Parathyroid adenoma (tissue), 2 donors: ENCODE results near the gene STRIP2.

Experiments used
- H2AFZ ChIP-seq: fragments of 300-600 bp; sonication (generic); one replicate; pipeline ENCODE4 v1.7.0; 2017; ENCODE audit warnings: antibody characterized with exemption, mild to moderate bottlenecking
- H3K27ac ChIP-seq: fragments of 300-600 bp; sonication (generic); one replicate; pipeline ENCODE4 v1.7.0; 2017
- H3K27me3 ChIP-seq: fragments of 300-600 bp; sonication (generic); one replicate; pipeline ENCODE4 v1.7.0; 2017; ENCODE audit warnings: low read length; ENCODE audit not compliant: control insufficient read depth, insufficient read depth
- H3K36me3 ChIP-seq: fragments of 300-600 bp; sonication (generic); one replicate; pipeline ENCODE4 v1.7.0; 2017; ENCODE audit warnings: low read length; ENCODE audit not compliant: control insufficient read depth, insufficient read depth
- H3K4me1 ChIP-seq: fragments of 300-600 bp; sonication (generic); one replicate; pipeline ENCODE4 v1.7.0; 2017; ENCODE audit warnings: control low read depth
- H3K4me2 ChIP-seq: fragments of 300-600 bp; sonication (generic); one replicate; pipeline ENCODE4 v1.7.0; 2017; ENCODE audit warnings: low read length
- H3K4me3 ChIP-seq: fragments of 300-600 bp; sonication (generic); one replicate; pipeline ENCODE4 v1.7.0; 2017; ENCODE audit warnings: low read depth, low read length
- H3K79me2 ChIP-seq: fragments of 300-600 bp; sonication (generic); one replicate; pipeline ENCODE4 v1.7.0; 2017; ENCODE audit warnings: control low read depth
- H3K9ac ChIP-seq: fragments of 300-600 bp; sonication (generic); one replicate; pipeline ENCODE4 v1.7.0; 2017; ENCODE audit warnings: mild to moderate bottlenecking
- H3K9me3 ChIP-seq: fragments of 300-600 bp; sonication (generic); one replicate; pipeline ENCODE4 v1.7.0; 2017; ENCODE audit warnings: low read length; ENCODE audit not compliant: control insufficient read depth
- TF ChIP-seq, protein P1 (sequence below): fragments of 300-600 bp; sonication (generic); IDR thresholded peaks from one replicate; pipeline ENCODE4 v1.7.0; 2017; ENCODE audit warnings: antibody characterized with exemption, mild to moderate bottlenecking
- donor health status: primary hyperparathyroidism.

Gene STRIP2

DNA sequence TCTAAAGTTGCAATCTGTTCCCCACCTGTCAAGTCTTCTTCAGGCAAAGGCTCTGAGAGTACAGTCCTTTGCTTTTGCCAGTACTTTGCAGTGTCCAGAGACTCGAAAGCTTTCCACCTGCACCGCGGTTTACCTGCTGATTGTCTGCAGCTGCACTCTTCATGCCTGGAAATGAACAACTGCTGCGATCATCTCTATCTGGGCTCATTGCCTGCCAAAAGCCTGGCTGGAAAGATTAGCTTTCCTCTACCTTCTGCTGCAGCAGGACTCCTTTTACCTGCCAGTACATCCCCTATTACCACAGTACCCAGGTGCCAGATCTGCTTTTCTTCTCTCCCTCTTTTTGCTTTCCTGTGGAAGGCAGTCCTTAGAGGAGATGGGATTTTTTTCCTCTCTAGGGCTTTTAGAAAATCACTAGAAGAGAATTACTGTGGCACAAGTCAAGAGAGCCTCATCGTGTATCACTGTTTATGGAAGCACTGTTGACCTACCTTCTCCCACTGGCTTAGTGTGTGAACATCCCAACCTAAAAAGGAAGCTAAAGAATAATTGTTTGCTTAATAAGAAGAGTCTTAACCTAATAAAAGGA lies 2.2 kb downstream of the STRIP2 start:
- H3K27ac ChIP-seq: no peak overlapping the region
- TF ChIP-seq, protein P1, sequence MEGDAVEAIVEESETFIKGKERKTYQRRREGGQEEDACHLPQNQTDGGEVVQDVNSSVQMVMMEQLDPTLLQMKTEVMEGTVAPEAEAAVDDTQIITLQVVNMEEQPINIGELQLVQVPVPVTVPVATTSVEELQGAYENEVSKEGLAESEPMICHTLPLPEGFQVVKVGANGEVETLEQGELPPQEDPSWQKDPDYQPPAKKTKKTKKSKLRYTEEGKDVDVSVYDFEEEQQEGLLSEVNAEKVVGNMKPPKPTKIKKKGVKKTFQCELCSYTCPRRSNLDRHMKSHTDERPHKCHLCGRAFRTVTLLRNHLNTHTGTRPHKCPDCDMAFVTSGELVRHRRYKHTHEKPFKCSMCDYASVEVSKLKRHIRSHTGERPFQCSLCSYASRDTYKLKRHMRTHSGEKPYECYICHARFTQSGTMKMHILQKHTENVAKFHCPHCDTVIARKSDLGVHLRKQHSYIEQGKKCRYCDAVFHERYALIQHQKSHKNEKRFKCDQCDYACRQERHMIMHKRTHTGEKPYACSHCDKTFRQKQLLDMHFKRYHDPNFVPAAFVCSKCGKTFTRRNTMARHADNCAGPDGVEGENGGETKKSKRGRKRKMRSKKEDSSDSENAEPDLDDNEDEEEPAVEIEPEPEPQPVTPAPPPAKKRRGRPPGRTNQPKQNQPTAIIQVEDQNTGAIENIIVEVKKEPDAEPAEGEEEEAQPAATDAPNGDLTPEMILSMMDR: no peak

DNA sequence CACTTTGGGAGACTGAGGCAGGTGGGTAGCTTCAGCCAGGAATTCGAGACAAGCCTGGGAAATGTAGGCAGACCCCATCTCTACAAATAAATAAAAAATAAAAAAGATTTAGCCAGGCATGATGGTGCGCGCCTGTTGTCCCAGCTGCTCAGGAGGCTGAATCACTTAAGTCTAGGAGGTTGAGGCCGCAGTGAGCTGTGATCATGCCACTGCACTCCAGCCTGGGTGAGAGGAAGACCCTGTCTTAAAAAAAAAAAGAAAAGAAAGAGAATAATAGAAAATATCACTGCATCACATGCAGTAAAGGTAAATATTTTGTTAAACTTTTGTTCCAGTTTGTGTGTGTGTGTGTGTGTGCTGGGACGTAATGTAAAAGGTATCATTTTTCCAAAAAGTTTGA lies 3.0 kb downstream of the STRIP2 start:
- Histone ChIP-seq H3K36me3 (no peaks in the 10 kb centered on the region), H3K4me2 (no peak overlapping the region), H3K9ac (no peak overlapping the region), H3K9me3 (no peaks in the 10 kb centered on the region), H2AFZ (no peak overlapping the region), H3K27ac (no peak overlapping the region), H3K4me1 (no peaks in the 10 kb centered on the region), H3K79me2 (no peaks in the 10 kb centered on the region), H3K27me3 (no peaks in the 10 kb centered on the region), H3K4me3 (no peak overlapping the region)
- TF ChIP-seq, protein P1: no peak

More for the DNA sequence above, 2.2 kb downstream of the STRIP2 start:
- Histone ChIP-seq H3K9me3 (no peaks in the 10 kb centered on the region), H3K36me3 (no peaks in the 10 kb centered on the region), H3K79me2 (no peaks in the 10 kb centered on the region), H3K4me2 (no peak overlapping the region), H3K27me3 (no peaks in the 10 kb centered on the region), H3K9ac (no peak overlapping the region), H3K4me3 (no peak overlapping the region), H3K4me1 (no peaks in the 10 kb centered on the region), H2AFZ (no peak overlapping the region)

DNA sequence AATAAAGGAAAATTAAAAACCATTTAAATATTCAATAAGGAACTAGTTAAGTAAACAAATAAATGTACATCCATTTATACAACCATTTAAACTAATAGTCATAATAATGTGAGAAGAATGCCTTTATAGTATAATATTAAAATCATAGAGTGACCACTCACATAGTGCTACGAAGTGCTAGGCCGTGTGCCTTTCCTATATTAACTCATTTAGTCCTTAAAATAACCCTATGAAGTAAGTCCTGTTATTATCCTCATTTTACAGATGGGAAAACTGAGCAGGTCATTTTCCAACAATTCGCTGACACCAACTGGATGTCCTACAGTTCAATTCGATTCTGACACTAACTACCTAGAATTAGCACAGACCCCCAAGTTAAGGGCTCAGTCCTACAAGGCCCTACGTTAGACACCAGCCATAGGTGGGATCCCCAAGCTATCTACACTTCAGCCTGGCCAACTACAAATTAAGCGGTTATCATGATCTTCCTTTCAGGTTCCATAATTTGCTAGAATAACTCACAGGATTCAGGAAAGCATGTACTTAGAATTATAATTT lies 4.1 kb downstream of the STRIP2 start:
- H3K9ac ChIP-seq: no peak overlapping the region
- TF ChIP-seq, protein P1: no peak
- no peaks in the 10 kb centered on the region for H3K79me2 ChIP-seq
- no peak overlapping the region for H3K4me3 ChIP-seq
- H3K27ac ChIP-seq: no peak overlapping the region
- no peaks in the 10 kb centered on the region for H3K36me3 ChIP-seq
- H3K27me3 ChIP-seq: no peaks in the 10 kb centered on the region
- no peaks in the 10 kb centered on the region for H3K4me1 ChIP-seq
- no peaks in the 10 kb centered on the region for H3K9me3 ChIP-seq
- H2AFZ ChIP-seq: no peak overlapping the region
- H3K4me2 ChIP-seq: no peak overlapping the region

DNA sequence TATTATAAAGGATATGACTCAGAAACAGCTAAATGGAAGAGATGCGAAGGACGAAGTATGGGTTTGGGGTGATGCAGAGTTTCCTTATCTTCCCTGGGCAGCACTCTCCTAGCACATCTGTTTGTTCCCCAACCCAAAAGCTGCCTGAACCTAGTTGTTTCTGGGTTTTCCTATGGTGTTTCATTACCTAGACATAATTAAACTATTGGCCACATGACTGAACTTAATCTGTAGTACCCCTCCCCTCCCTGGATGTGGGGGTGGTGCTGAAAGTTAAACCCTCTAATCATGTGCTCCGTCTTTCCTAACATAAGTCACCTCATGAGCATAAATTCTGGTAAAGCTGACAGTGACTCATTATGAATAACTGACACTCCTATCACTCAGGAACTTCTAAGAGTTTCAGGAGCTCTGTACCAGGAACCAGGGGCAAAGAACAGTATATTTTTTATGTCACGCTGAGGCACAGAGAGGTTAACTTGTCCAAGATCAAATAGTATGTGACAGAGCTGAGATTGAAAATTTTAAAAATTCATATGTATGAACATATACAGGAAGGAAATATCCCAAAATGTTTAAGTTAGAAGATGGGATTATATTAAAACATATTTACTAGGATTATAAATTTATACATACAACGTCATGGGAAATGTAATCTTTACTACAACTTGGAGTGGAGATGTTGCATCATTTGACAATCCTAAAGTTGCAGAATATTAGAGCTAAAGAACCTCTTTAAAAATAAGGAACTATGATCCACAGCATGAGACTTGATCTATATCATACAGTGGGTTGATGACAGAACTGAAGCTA lies 4.8 kb downstream of the STRIP2 start:
- Histone ChIP-seq H2AFZ (no peak overlapping the region), H3K4me2 (no peak overlapping the region), H3K27me3 (no peaks in the 10 kb centered on the region), H3K9ac (no peak overlapping the region), H3K4me3 (no peak overlapping the region), H3K36me3 (no peaks in the 10 kb centered on the region), H3K9me3 (no peaks in the 10 kb centered on the region), H3K79me2 (no peaks in the 10 kb centered on the region), H3K27ac (no peak overlapping the region), H3K4me1 (no peaks in the 10 kb centered on the region)
- TF ChIP-seq, protein P1: no peak
